Measurements from ENCODE around the gene SLC39A13.

DNA sequence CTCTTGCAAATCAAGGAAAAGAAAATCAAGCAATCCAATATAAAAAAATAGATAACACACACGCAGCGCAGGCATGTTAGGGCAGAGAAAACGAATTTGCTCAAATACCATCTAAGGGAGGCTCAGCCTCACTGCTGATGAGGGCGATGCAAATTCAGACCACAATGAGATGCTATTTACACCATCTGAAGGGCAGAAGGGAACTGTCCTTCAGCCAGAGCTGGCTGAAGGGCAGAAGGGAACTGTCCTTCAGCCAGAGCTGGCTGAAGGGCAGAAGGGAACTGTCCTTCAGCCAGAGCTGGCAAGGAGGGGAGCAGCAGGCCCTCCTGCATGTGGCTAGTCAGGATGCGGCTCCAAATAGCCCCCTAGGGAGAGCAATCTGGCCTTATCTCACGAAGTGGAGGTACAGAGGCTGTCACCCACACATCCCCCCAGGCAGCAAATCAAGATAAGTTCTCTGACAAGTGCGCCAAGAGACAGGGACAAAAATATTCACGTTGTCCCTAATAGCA lies 7.6 kb upstream of the SLC39A13 start:
- TF ChIP-seq POLR2A (IDR thresholded peaks at IDR 0.05) (no peak), CTCF (IDR thresholded peaks at IDR 0.05) (no peak)

Measured in gastroesophageal sphincter (tissue), 3 donors.